Measurements from ENCODE around the gene RPS19BP1. TPM values are rescaled to one million over a fixed set of nuclear protein-coding genes. Genes with fewer than 3 reads are reported as not detected.

Gene RPS19BP1
- total RNA-seq, 4 donors from 2014 or later, result 144 to 176 (median 160) TPM

DNA sequence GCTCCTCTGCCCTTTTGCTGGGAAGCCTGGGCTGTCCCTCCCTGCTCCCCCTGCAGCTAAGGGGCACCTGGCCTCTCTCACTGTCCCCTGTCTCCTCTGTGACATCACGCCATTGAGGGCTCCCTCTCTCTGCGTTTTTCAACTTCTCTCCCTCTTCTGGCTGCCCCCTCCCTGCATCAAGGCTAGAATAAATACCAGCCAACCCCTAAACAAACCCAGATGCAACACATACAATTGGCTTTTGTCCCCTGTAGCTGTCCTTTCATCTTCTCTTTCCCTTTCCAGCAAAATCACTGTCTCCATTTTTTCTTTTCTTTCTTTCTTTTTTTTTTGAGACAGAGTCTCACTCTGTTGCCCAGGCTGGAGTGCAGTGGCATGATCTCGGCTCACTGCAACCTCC is 33.7 kb downstream of the RPS19BP1 start:
- Histone ChIP-seq H3K9me3 (no peaks in the 10 kb centered on the region), H3K27me3 (no peaks in the 10 kb centered on the region), H3K27ac (peak overlapping the region in 1 of 4 donors; percentile 37), H3K4me3 (no peak overlapping the region), H3K4me1 (peaks cover 3 to 58% (median 16%) of the 10 kb centered on the region in 3 donors), H3K36me3 (no peaks in the 10 kb centered on the region)
- TF ChIP-seq EP300 (IDR thresholded peaks at IDR 0.05), result no peak
- no peak for TF ChIP-seq CTCF (IDR thresholded peaks at IDR 0.05)
- no peak for TF ChIP-seq POLR2AphosphoS5 (IDR thresholded peaks at IDR 0.05)
- no peak for TF ChIP-seq POLR2A (IDR thresholded peaks at IDR 0.05)
- 67 to 72% methylated on average over 1 to 3 of the region's 3 CpGs for WGBS, 2 donors (ENCODE audit: low coverage in 1 of 2)
- no peak for ATAC-seq

DNA sequence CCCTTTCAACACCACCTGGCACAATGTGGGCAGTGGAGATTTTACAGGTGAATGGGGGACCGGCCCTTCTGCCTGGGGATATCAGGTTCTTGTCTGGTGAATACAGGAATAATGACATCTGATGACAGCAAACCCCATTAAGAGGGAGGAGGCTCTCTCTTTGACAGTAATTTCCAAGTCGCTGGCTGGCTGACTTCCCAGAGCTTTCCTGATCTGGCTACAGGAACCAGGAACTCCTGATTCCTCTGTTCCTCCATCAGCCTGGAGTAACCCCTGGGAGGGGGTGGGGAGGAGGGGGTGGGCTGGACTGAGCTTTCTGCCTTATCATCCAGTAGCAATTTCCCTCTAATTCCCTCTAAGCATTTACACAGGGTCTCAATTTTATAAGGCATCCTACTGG is 34.2 kb downstream of the RPS19BP1 start:
- Histone ChIP-seq H3K36me3 (no peaks in the 10 kb centered on the region), H3K4me3 (no peak overlapping the region), H3K27me3 (no peaks in the 10 kb centered on the region), H3K4me1 (peaks cover 3 to 56% (median 11%) of the 10 kb centered on the region in 3 donors), H3K27ac (peak overlapping the region in 3 of 4 donors; percentile 17 to 45 (median 37)), H3K9me3 (no peaks in the 10 kb centered on the region)
- TF ChIP-seq POLR2A (IDR thresholded peaks at IDR 0.05), result no peak
- WGBS, 2 donors (ENCODE audit: low coverage in 1 of 2), result 33 to 57% methylated on average over 1 of the region's 2 CpGs
- ATAC-seq, result no peak

DNA sequence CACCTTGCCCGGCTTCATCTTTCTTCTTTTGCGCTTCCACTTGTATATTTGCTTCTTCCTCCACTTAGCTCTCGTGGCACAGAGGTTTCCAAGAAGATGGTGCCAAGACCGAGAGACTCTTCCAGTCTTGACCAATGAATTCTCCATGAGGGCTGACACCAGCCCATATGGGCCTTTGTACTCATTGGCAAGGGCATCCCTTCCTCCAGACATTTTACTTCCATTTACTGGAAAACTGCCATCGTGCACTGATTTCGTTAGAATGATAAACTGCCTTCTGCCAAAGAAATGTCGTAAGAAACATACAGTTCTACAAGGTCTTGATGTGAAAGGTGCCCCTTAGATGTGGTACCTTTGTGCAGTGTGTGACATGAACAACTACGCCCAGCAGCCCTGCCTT is 35.1 kb downstream of the RPS19BP1 start:
- no peak overlapping the region for H3K4me3 ChIP-seq
- no peaks in the 10 kb centered on the region for H3K36me3 ChIP-seq
- TF ChIP-seq CTCF (IDR thresholded peaks at IDR 0.05) (no peak), POLR2AphosphoS5 (IDR thresholded peaks at IDR 0.05) (no peak), POLR2A (IDR thresholded peaks at IDR 0.05) (no peak), EP300 (IDR thresholded peaks at IDR 0.05) (no peak)
- peaks cover 1% of the 10 kb centered on the region for H3K27me3 ChIP-seq
- H3K27ac ChIP-seq, result no peak overlapping the region
- H3K4me1 ChIP-seq, result peaks cover 0 to 48% (median 6%) of the 10 kb centered on the region in 3 donors
- WGBS, 2 donors (ENCODE audit: low coverage in 1 of 2), result 80 to 81% methylated on average over 5 to 8 of the region's 8 CpGs
- no peaks in the 10 kb centered on the region for H3K9me3 ChIP-seq
- no peak for ATAC-seq

DNA sequence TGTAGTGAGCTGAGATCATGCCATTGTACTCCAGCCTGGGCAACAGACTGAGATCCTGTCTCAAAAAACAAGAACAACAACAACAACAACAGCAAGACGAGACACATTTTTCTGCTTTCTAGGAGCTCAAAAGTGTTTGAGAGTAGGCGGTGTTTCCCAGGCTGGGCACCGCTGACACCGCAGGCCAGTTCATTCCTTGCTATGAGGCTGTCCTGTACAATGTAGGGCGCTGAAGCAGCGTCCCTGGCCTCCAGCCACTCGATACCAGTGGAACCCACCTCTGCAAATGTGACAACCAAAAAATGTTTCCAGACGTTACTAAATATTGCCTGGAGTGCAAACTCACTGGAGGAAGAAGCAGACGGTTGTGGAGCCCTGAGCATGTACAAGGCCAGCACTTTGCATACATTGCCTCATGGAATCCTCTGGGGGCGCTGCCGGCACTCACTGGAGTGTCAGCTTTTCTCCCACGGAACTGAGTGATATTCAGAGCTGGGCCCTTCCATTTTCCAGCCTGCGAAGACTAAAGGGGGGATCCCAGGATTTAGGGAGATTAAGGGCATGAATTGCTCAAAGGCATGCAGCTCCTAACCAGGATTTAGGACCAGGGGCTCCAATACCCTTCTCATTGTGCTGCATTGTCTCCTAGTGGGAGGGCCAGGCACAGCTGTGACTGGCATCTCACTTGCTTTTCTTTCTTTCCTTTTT is 36.3 kb downstream of the RPS19BP1 start:
- ATAC-seq, result peak; percentile 78
- no peaks in the 10 kb centered on the region for H3K36me3 ChIP-seq
- H3K9me3 ChIP-seq, result no peaks in the 10 kb centered on the region
- no peak overlapping the region for H3K4me3 ChIP-seq
- H3K4me1 ChIP-seq, result peaks cover 0 to 41% (median 4%) of the 10 kb centered on the region in 3 donors
- peaks cover 6% of the 10 kb centered on the region for H3K27me3 ChIP-seq
- WGBS, 2 donors (ENCODE audit: low coverage in 1 of 2), result 11 to 41% methylated on average over 3 to 6 of the region's 13 CpGs
- TF ChIP-seq POLR2AphosphoS5 (IDR thresholded peaks at IDR 0.05) (no peak), EP300 (IDR thresholded peaks at IDR 0.05) (no peak), CTCF (IDR thresholded peaks at IDR 0.05) (peak in 3 of 4 experiments; percentile 70 to 82 (median 79)), POLR2A (IDR thresholded peaks at IDR 0.05) (no peak)
- peak overlapping the region in 3 of 4 donors; percentile 56 to 69 (median 59) for H3K27ac ChIP-seq

- Histone ChIP-seq H3K27me3 (peaks cover 6% of the 10 kb centered on the region), H3K4me3 (no peak overlapping the region), H3K27ac (no peak overlapping the region), H3K9me3 (no peaks in the 10 kb centered on the region), H3K4me1 (peaks cover 0 to 31% (median 0%) of the 10 kb centered on the region in 3 donors), H3K36me3 (no peaks in the 10 kb centered on the region)
- TF ChIP-seq CTCF (IDR thresholded peaks at IDR 0.05) (no peak), EP300 (IDR thresholded peaks at IDR 0.05) (no peak), POLR2A (IDR thresholded peaks at IDR 0.05) (no peak), POLR2AphosphoS5 (IDR thresholded peaks at IDR 0.05) (no peak)
- no peak for ATAC-seq
- WGBS, 2 donors (ENCODE audit: low coverage in 1 of 2), result 63 to 69% methylated on average over 4 to 8 of the region's 10 CpGs
These were observed 38.0 kb downstream of the RPS19BP1 start for GRCh38 chr22:39494471-39495120.

Measured in gastroesophageal sphincter (tissue), 4 donors.